ENCODE measurements around the gene LRFN2. TPM values are rescaled to one million over a fixed set of nuclear protein-coding genes. Genes with fewer than 3 reads are reported as not detected.

The LRFN2 gene
- total and polyA plus RNA-seq, 2 of the 8 experiments (the other 6 are each of a cell fraction or from before 2014, with no cell fraction given), result 2.3 TPM

DNA sequence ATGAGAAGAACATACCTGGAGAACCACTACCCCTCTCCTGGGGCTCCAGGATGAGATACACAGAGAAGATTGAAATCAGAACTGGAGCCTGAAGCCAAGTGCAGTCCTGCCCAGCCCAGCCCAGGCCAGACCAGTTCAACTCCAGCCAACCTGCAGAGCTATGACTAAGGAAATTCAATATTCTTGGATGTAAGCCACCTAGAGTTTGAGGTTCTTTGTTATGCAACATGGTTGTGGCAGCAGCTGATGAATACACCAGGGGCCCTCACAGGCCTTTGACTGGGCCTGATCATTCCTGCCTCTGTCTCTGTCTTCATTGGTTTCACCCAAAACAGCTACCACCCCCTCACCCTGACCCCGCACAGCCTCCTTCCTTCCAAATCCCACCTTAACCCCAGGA lies 167.8 kb downstream of the LRFN2 start (continued):
- TF ChIP-seq MAFK (IDR thresholded peaks at IDR 0.05; ENCODE audit: low read depth, low read length) (peak; percentile 49; the same call in 1 of the 2 replicates), BCL11A (IDR thresholded peaks at IDR 0.05; ENCODE audit: low read depth in 2 of 2, low read length in 2 of 2) (no peak), SUZ12 (IDR thresholded peaks at IDR 0.05; ENCODE audit: low read length) (no peak), CTBP2 (IDR thresholded peaks at IDR 0.05; ENCODE audit: borderline replicate concordance, insufficient read depth, insufficient read length, low read length) (no peak), SIN3A (conservative IDR thresholded peaks at IDR 0.05 in 1 of 2, IDR thresholded peaks at IDR 0.05 in 1 of 2; ENCODE audit: low read depth in 1 of 2, low read length in 2 of 2) (no peak), YY1 (IDR thresholded peaks at IDR 0.05; ENCODE audit: low read depth, low read length) (no peak), JUN (IDR thresholded peaks at IDR 0.05; ENCODE audit: low read depth, low read length) (no peak), TCF12 (IDR thresholded peaks at IDR 0.05; ENCODE audit: low read depth, low read length) (no peak), CBX5 (IDR thresholded peaks at IDR 0.05; ENCODE audit: low read depth, low read length) (no peak), BACH1 (IDR thresholded peaks at IDR 0.05; ENCODE audit: low read length) (no peak), SP1 (IDR thresholded peaks at IDR 0.05; ENCODE audit: low read depth, low read length) (0 out of 2 replicates have a peak, but pooled peaks have one; percentile 18)
- TF ChIP-seq, protein P1, sequence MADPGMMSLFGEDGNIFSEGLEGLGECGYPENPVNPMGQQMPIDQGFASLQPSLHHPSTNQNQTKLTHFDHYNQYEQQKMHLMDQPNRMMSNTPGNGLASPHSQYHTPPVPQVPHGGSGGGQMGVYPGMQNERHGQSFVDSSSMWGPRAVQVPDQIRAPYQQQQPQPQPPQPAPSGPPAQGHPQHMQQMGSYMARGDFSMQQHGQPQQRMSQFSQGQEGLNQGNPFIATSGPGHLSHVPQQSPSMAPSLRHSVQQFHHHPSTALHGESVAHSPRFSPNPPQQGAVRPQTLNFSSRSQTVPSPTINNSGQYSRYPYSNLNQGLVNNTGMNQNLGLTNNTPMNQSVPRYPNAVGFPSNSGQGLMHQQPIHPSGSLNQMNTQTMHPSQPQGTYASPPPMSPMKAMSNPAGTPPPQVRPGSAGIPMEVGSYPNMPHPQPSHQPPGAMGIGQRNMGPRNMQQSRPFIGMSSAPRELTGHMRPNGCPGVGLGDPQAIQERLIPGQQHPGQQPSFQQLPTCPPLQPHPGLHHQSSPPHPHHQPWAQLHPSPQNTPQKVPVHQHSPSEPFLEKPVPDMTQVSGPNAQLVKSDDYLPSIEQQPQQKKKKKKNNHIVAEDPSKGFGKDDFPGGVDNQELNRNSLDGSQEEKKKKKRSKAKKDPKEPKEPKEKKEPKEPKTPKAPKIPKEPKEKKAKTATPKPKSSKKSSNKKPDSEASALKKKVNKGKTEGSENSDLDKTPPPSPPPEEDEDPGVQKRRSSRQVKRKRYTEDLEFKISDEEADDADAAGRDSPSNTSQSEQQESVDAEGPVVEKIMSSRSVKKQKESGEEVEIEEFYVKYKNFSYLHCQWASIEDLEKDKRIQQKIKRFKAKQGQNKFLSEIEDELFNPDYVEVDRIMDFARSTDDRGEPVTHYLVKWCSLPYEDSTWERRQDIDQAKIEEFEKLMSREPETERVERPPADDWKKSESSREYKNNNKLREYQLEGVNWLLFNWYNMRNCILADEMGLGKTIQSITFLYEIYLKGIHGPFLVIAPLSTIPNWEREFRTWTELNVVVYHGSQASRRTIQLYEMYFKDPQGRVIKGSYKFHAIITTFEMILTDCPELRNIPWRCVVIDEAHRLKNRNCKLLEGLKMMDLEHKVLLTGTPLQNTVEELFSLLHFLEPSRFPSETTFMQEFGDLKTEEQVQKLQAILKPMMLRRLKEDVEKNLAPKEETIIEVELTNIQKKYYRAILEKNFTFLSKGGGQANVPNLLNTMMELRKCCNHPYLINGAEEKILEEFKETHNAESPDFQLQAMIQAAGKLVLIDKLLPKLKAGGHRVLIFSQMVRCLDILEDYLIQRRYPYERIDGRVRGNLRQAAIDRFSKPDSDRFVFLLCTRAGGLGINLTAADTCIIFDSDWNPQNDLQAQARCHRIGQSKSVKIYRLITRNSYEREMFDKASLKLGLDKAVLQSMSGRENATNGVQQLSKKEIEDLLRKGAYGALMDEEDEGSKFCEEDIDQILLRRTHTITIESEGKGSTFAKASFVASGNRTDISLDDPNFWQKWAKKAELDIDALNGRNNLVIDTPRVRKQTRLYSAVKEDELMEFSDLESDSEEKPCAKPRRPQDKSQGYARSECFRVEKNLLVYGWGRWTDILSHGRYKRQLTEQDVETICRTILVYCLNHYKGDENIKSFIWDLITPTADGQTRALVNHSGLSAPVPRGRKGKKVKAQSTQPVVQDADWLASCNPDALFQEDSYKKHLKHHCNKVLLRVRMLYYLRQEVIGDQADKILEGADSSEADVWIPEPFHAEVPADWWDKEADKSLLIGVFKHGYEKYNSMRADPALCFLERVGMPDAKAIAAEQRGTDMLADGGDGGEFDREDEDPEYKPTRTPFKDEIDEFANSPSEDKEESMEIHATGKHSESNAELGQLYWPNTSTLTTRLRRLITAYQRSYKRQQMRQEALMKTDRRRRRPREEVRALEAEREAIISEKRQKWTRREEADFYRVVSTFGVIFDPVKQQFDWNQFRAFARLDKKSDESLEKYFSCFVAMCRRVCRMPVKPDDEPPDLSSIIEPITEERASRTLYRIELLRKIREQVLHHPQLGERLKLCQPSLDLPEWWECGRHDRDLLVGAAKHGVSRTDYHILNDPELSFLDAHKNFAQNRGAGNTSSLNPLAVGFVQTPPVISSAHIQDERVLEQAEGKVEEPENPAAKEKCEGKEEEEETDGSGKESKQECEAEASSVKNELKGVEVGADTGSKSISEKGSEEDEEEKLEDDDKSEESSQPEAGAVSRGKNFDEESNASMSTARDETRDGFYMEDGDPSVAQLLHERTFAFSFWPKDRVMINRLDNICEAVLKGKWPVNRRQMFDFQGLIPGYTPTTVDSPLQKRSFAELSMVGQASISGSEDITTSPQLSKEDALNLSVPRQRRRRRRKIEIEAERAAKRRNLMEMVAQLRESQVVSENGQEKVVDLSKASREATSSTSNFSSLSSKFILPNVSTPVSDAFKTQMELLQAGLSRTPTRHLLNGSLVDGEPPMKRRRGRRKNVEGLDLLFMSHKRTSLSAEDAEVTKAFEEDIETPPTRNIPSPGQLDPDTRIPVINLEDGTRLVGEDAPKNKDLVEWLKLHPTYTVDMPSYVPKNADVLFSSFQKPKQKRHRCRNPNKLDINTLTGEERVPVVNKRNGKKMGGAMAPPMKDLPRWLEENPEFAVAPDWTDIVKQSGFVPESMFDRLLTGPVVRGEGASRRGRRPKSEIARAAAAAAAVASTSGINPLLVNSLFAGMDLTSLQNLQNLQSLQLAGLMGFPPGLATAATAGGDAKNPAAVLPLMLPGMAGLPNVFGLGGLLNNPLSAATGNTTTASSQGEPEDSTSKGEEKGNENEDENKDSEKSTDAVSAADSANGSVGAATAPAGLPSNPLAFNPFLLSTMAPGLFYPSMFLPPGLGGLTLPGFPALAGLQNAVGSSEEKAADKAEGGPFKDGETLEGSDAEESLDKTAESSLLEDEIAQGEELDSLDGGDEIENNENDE (IDR thresholded peaks at IDR 0.05; ENCODE audit: insufficient replicate concordance, low read length), result no peak

Data from H1 (cell line).